ENCODE measurements around the gene ACOXL.
"Not testable (repeated sequence)": the region's sequence is repeated elsewhere in the genome, so short reads cannot be mapped to it uniquely, and the experiment has no call there.

Gene ACOXL

GRCh38 chr2:111028720-111029119 lies 296.3 kb downstream of the ACOXL start:
- DNase-seq = no peak

DNA sequence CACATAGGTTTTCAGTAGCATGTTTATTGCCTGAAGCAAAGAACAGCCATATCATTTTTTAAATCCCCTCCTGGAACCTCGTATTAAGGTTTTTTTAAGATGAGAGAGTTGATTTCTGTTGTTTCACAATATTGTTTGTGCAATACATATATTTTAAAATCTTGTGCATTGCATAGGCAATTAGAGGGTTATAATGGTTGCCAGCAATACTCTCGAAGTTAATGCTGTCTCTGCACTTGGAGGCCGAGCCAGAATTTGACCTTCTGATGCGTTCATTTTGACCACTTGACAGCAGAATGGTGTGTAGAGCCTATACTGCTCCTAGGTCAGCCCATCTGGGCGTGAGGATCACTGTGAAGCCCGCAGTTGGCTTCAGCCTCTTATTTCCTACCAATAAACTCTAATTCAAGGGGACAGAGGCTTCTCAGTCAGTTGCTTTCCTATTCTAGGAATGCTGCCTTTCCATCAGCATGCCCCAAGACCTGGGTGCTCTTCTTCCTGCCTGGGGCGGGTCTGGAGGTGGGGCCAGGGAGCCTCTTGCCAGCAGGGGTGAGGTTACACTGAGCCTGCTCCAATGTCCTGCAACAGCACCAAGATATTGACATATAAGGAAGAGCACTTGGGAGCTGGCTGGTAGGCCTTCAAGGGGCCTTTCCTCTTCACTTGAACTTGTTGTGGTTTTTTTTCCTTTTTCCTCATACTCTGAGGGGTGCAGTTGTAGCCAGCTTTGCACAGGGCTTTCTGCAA lies 297.0 kb downstream of the ACOXL start:
- no peak for DNase-seq

DNA sequence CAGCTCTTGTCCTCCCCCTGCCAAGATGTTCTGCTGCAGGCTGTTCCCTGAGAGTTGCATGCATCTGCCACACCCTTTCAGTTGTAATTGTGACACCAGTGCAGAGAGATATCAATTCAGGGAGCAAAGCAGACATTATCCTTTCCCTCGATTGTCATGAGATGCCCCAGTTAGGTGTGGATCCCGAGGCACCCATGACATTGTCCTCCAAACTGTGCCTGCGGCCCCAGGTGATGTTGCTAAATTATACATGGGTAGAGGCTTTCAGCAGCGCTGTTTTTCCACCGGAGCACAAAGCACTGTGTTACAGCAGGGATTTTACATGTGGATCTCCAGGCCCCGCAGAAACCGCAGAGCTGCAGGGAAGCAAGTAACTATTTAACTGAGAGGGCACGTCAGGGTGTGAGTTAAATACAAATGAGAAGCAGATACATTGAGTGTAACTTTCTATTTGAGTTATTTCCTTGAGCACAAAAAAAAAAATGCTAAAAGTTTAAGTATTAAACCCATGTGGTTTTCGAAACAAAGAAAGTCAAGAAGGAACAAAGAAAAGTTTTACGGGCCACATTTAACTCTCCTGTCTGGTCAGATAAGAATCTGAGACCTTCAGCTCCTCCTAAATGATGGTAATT lies 298.0 kb downstream of the ACOXL start:
- DNase-seq = no peak

- DNase-seq = no peak
Measured at GRCh38 chr2:111030945-111031344, 298.6 kb downstream of the ACOXL start.

DNA sequence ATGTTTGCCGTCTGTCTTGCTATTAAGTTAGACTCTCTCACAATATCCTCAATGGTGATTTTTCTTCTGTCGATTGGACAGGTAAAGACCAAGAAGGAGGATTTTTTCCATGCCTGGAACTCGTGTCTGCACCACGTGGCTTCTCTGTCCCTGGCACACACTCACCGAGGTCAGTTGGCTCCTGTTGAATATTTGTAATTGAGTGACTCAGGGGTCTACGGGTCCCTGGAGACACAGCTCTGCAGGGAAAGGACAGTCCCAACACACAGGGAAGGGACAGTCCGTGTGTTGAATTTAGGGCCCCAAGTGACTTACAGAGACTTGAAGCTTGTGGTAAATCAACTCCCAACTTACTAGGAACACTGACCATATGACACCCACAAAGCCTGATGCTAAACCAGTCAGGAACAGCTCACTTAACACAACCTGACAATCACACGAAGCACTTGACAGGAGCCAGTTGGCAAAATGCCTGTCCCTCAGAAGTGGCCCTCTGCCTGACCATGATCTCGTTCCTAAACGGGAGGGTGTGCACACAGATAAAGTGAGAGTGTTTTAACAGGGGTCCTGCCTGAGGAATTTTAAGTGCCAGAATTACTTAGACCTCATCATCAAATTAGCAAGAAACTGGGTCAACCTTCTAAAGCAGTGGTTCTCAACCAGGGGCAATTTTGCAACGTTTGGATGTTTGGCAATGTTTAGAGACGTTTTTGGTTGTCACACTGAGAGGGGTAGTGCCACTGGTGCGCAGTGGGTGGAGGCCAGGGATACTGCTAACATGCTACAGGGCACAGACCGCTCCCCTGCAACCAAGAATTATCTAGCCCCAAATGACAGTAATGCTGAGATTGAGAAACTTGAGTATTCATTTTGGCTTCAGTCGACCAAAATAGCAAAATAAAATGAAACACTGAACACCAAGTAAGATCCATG lies 299.4 kb downstream of the ACOXL start:
- DNase-seq = no peak

DNA sequence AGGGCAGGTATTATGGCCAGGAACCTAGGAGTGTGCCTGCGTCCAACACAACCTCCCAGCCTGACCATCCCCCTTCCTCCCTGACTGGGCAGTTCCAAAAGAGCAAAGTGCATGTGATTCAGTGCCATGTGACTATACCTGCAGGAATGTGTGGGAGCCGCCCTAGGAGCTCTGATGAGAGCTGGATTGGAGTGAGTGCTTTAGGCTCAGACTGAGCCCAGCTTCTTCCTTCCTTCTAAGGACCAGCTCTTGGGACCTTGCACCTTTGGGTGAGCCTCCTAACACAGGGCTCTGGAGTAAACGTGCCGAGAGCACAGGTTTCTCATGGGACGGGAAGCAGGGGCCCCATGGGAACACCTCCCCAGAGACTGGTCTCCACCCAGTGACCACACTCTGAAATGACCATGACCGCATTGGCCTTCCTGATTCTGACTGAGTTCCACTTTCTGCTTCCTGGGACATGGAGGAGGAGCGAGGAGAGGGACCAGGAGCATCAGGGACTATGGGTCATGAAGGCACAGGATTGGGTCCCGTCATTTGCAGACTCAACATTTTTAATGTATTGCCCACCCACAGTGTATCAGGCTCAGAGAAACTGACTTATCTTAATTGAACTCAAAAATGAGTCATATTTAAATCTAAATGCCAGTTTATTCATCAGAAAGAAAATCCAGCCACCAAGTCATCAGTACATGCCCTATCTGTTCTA lies 300.5 kb downstream of the ACOXL start:
- no peak for DNase-seq

DNA sequence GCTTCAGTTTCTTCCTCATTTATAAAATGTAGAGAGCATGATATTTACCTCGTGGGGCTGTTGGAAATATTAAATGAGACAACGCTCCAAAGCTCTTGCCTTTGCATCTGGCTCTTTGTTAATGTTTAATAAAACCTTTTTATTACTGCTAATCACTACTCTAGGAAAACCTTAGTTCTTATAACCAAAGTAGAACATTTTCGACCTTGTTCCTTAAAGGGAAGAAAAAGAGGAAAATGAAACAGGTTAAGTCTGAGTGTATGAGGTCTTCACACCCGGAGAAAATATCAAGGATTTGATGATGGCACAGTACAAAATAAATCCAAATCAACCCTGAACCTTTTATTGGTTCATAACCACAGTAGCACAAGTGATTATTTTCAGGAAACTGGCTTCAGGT lies 301.8 kb downstream of the ACOXL start:
- no peak for DNase-seq

DNA sequence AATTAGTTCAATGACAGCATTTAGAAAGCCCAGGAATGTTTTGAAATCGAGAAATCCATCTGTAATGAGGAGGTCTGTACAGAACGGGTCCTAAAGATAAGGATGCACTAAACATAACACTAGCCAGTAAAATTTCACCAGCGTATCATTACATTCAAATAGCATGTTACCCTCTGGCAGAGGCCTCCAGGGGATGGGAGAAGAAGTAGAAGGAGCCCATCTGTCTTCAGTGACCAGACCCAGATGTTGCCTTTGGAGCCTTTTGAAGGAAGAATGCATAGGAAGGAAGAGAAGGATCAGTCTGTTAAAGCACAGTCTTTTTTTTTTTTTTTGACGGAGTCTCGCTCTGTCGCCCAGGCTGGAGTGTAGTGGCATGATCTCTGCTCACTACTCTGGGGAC lies 302.2 kb downstream of the ACOXL start:
- no peak for DNase-seq

GRCh38 chr2:111035830-111036441 lies 303.6 kb downstream of the ACOXL start:
- DNase-seq = no peak

DNA sequence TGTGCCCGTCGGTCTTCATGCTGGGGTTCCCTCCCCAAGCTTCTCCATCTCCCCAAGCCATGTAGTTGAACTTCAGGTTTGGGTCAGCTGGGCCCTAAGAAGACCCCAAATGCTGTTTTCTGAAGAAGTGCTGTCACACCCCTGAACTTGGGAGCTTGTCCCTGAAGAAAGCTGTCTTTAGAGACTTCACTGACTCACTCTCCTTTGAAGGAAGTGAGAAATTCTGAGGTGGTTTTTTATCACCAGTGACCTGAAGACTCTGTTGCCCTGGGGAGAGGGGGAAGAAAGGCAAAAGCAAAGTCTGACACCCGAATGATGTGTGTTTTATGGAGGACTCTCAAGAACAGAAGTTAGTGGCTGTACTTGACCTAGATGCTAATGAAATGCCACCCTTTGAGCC lies 304.8 kb downstream of the ACOXL start:
- DNase-seq = no peak

GRCh38 chr2:111039628-111040383 lies 307.4 kb downstream of the ACOXL start:
- no peak for DNase-seq

DNA sequence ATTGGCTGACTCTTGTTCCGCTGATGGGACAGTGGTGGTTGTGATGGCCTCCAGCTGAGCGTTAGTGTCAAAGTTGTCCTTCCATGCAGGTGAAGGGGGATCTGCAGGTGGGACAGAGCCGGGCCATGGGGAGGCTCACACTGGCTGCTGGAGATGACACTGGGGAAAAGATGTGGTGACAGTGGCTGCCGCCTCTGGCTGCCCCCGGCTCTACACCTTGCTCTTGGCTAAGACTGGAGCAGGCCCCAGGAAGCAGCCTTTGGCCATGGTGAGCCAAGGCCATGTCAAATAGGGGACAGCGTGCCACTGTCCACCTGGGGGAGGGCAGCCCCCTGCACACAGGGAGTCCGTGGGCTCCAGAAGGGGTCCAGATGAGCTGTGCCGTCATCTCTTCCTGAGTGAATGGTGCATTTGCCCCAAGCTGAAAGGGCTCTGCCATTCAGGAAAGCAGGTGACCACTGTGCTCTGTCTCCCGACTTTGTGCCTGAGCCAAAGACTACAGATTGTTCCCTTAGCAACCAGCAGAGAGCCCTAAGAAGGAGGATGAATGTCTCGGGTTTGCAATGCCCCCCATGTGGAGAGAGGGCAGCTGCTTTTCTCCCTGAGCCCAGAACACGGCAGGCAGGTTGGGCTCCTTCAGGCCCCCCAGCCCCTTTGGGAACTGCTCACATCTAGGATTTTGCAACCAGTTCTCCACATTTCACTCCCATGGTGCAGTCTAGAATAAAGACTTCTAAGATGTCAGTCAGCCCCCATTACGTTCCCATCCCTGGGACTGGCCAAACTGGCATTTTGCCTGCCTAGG lies 309.2 kb downstream of the ACOXL start:
- no peak for DNase-seq

DNA sequence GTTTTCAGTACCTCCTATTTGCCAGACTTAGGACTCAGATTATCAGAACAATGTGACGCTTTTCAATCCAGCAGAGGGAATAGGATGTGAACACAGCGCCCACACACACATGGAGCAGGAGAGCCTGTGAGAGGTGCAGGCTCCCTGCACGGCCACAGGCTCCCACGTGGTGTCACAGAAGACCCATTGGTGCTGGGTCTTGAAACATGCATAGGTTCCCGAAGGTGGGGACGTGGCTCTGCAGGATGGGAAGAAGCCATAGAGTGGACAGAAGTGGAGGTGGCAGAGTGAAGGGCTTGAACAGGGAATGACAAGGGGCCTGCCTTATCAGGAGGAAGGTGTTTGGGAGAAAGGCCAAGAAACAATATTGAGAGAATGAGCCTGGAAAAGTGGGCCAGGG lies 309.9 kb downstream of the ACOXL start:
- DNase-seq = no peak

DNA sequence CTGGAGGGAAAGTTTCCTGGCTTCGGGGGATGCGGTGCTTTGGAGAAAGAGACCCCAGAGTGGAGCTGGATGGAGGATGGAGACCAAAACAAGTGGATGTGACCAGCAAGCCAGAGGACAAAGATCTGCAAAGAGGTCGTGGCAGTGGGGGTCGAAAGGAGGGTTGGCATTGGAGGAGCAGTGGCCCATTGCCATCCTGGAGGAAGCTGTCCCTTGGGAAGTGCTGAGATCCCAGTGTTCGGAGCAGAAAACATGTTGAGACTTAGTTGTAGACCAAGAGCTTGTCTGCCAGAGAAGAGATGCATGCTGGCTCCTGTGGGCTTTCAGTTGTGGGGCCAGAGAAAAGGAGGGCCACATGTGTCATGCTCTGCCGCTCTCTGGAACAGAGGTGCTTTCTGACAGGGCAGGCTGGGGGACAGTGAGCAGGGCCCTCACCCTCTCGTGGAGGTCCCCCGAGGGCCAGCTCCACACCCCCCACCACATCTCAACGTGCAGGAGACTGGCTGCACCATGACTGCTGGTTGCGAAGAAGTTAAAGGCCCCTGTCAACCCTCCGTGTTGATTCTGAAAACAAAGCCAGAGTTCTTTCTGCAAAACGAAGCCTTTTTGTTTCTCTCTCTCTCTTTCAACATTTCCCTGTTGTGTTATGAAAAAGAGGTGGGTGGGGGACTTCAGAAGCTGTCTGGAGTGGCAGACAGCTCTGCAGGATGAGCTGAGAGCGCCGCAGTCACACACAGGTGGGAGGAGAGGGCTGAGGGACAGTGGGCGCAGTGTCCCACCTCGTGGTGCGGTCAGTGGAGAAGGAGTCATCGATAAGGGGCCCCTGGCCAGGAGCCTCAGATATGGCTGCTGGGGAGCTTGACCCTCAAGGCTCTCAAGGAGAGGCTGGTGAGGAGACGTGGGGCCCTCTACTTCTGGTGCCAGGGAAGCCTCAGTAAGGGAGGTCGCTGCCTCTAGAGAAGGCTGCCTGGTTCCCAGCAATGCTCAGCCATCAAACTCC lies 310.7 kb downstream of the ACOXL start:
- DNase-seq = no peak

- DNase-seq = no peak
Measured at GRCh38 chr2:111044066-111044465, 311.7 kb downstream of the ACOXL start.

GRCh38 chr2:111045236-111045635 lies 312.9 kb downstream of the ACOXL start:
- DNase-seq = not testable (repeated sequence)

GRCh38 chr2:111045771-111046444 lies 313.5 kb downstream of the ACOXL start:
- DNase-seq = no peak

DNA sequence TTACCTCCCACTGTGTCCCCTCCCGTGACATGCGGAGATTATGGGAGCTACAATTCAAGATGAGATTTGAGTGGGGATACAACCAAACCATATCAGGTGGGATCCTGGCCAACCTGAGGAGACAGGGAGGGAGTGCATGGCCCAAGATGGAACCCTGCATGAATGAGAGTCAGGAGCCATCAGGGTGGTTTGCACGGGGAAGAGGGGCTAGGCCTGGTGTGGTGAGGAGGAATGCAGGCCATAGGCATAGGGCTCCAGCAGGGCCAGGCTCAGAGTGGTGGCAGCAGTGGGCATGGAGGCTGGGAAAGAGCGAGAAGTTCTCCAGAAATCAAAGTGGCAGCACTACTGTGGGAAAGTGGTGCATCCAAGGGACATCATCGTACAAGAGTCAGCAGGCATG lies 314.3 kb downstream of the ACOXL start:
- DNase-seq = no peak

All from activated CD4-positive, alpha-beta T cell treated with anti-CD3 and anti-CD28 coated beads, Interleukin-2, amount 50 U/mL, for 16 hours (primary cell).